Body of pancreas (tissue), 4 donors: ENCODE measurements around the gene DENND10. TPM values are rescaled to one million over a fixed set of nuclear protein-coding genes. Genes with fewer than 3 reads are reported as not detected.
A peak's percentile ranks its signal among the peaks of the same experiment; 100 is the strongest.
"Not testable (repeated sequence)": the region's sequence is repeated elsewhere in the genome, so short reads cannot be mapped to it uniquely, and the experiment has no call there.

Source experiments
- ATAC-seq: fragments of 150-250 bp; one replicate; pipeline ENCODE4 v1.9.1; 2016
- DNase-seq, 4 donors: peaks; one replicate each; pipeline ENCODE4 v3.0.0-alpha.2; 2019
- H3K27ac ChIP-seq, 4 donors: fragments of 200-600 bp; sonication (generic); 1 replicate in 3 of 4; 2 replicates in 1 of 4; pipeline versions ENCODE4 v1.5.1 to v1.6.1; 2016 to 2019; ENCODE audit warnings: mild to moderate bottlenecking in 1 of 4, mixed read lengths in 1 of 4, moderate library complexity in 1 of 4
- H3K27me3 ChIP-seq, 2 donors: fragments of 200-600 bp; sonication (generic); one replicate each; pipeline ENCODE4 v1.6.0; 2016; ENCODE audit warnings: mild to moderate bottlenecking in 1 of 2
- H3K36me3 ChIP-seq, 2 donors: fragments of 200-600 bp; sonication (generic); replicated peaks in 1 of 2; 2 replicates each; pipeline ENCODE4 v1.5.1; 2016; ENCODE audit warnings: low read depth in 2 of 2; ENCODE audit not compliant: insufficient read depth in 1 of 2
- H3K4me1 ChIP-seq: fragments of 200-600 bp; sonication (generic); one replicate; pipeline ENCODE4 v1.6.0; 2016
- H3K4me3 ChIP-seq, 2 donors: fragments of 200-600 bp; sonication (generic); 1 replicate in 1 of 2; 2 replicates in 1 of 2; pipeline ENCODE4 v1.5.1; 2016 to 2019
- H3K9me3 ChIP-seq, 3 donors: fragments of 200-600 bp; sonication (generic); 1 replicate in 2 of 3; 2 replicates in 1 of 3; pipeline ENCODE4 v1.5.1; 2016
- POLR2A ChIP-seq, 3 donors: fragments of 450-650 bp; IDR thresholded peaks; one replicate each; pipeline ENCODE4 v1.6.1; 2016; ENCODE audit warnings: antibody characterized with exemption in 3 of 3, mild to moderate bottlenecking in 2 of 3
- WGBS, 2 donors: methylation state at CpG; one replicate each; pipeline ENCODE4 v1.1.5; 2017; 5-methylcytosine and 5-hydroxymethylcytosine counted together
- intact Hi-C: fragments of 100-400 bp; cut with DNase I; formaldehyde crosslinking; loops from one replicate; pipeline ENCODE4 v1.15.1; 2023
- total RNA-seq, 2 donors: library from RNA; depleted of rRNA; stranded (reverse); fragments of >200 nt; gene quantifications; one replicate each; pipeline ENCODE4 v1.1.0, GENCODE V29; 2016
- TF ChIP-seq, protein P1 (sequence below), 7 experiments: fragments of 450-650 bp in 4 of 7; fragments of 200-600 bp in 3 of 7; sonication (generic) in 3 of 7; IDR thresholded peaks; one replicate each; pipeline ENCODE4 v1.5.1; 2016 to 2019; ENCODE audit warnings: antibody characterized with exemption in 7 of 7

DENND10 gene
- total RNA-seq, 2 donors from 2014 or later: 24.6 to 29.7 TPM

- 0 to 4% methylated on average over 12 to 15 of the region's 22 CpGs for WGBS, 2 donors
- TF ChIP-seq, protein P1, sequence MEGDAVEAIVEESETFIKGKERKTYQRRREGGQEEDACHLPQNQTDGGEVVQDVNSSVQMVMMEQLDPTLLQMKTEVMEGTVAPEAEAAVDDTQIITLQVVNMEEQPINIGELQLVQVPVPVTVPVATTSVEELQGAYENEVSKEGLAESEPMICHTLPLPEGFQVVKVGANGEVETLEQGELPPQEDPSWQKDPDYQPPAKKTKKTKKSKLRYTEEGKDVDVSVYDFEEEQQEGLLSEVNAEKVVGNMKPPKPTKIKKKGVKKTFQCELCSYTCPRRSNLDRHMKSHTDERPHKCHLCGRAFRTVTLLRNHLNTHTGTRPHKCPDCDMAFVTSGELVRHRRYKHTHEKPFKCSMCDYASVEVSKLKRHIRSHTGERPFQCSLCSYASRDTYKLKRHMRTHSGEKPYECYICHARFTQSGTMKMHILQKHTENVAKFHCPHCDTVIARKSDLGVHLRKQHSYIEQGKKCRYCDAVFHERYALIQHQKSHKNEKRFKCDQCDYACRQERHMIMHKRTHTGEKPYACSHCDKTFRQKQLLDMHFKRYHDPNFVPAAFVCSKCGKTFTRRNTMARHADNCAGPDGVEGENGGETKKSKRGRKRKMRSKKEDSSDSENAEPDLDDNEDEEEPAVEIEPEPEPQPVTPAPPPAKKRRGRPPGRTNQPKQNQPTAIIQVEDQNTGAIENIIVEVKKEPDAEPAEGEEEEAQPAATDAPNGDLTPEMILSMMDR (IDR thresholded peaks at IDR 0.05): no peak
- no peak for TF ChIP-seq POLR2A (IDR thresholded peaks at IDR 0.05)
- intact Hi-C loops: no loop called here
- H3K4me3 ChIP-seq: no peak overlapping the region
- H3K27ac ChIP-seq: no peak overlapping the region
- H3K9me3 ChIP-seq: no peaks in the 10 kb centered on the region
- DNase-seq: peak in 3 of 4 donors; percentile 13 to 35 (median 25)
- H3K4me1 ChIP-seq: peaks cover 8% of the 10 kb centered on the region
- no peak for ATAC-seq
- H3K27me3 ChIP-seq: no peaks in the 10 kb centered on the region
- no peaks in the 10 kb centered on the region for H3K36me3 ChIP-seq
These were observed 722 bp downstream of the DENND10 start for GRCh38 chr10:119104654-119105015.

DNA sequence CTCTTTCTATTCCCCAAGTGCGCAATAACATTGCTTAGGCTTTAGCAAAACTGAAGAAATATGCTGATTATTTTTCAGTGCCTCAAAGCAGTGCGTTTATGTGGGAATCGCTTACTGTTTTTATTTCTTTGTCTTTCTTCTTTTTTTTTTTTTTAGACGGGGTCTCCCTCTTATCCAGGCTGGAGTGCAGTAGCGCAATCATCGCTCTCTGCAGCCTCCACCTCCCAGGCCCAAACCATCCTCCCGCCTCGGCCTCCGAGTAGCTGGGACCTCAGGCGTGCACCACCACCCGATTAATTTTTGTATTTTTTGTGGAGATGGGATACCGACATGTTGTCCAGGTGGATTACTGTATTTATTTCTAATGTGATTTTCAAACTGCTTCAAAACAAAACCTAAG is 1.2 kb downstream of the DENND10 start:
- 83 to 90% methylated on average over 12 of the region's 12 CpGs for WGBS, 2 donors
- Histone ChIP-seq H3K4me3 (no peak overlapping the region), H3K36me3 (peaks cover 0 to 3% of the 10 kb centered on the region in 2 donors), H3K9me3 (no peaks in the 10 kb centered on the region), H3K4me1 (peaks cover 8% of the 10 kb centered on the region), H3K27ac (no peak overlapping the region), H3K27me3 (no peaks in the 10 kb centered on the region)
- intact Hi-C loops: no loop called here
- TF ChIP-seq, protein P1 (IDR thresholded peaks at IDR 0.05): no peak
- TF ChIP-seq POLR2A (IDR thresholded peaks at IDR 0.05): no peak
- DNase-seq: no peak
- no peak for ATAC-seq

GRCh38 chr10:119105899-119106298 is 2.0 kb downstream of the DENND10 start:
- ATAC-seq, H3K27ac ChIP-seq, H3K4me1 ChIP-seq, intact Hi-C loops, H3K4me3 ChIP-seq, H3K9me3 ChIP-seq, H3K36me3 ChIP-seq, DNase-seq, H3K27me3 ChIP-seq: not testable (repeated sequence)
- 87 to 99% methylated on average over 7 of the region's 7 CpGs for WGBS, 2 donors

DNA sequence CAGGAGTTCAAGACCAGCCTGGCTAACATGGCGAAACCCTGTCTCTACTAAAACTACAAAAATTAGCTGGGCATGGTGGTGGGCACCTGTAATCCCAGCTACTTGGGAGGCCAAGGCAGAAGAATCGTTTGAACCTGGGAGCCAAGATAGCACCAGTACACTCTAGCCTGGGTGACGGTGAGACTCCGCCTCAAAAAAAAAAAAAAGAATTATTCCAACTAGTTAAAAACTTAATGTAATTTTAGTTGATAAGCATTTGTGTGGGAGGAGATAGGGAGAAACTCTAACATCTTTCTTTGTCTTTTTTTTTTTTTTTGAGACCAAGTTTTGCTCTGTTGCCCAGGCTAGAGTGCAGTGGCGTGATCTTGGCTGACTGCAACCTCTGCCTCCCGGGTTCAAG is 3.2 kb downstream of the DENND10 start:
- H3K4me3 ChIP-seq, DNase-seq, H3K27me3 ChIP-seq, H3K36me3 ChIP-seq, H3K9me3 ChIP-seq, intact Hi-C loops, ATAC-seq, H3K27ac ChIP-seq, H3K4me1 ChIP-seq: not testable (repeated sequence)
- 90 to 92% methylated on average over 6 of the region's 6 CpGs for WGBS, 2 donors

DNA sequence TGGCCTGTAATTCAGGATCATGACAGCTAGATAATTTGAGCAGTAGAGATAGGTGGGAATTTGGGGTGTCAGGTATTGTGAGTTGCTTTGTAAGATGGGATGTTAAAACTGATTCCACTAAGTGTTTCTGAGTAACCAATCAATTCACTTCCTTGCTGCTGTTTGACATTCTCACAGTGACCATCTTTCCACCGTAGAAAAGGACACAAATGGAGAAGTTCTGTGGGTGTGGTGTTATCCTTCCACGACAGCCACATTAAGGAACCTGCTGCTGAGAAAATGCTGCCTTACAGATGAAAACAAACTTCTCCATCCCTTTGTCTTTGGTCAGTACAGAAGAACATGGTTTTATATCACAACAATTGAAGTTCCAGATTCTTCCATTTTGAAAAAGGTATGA is 3.9 kb downstream of the DENND10 start:
- H3K36me3 ChIP-seq, H3K4me1 ChIP-seq, H3K27me3 ChIP-seq, H3K4me3 ChIP-seq, H3K9me3 ChIP-seq, ATAC-seq, H3K27ac ChIP-seq, DNase-seq, intact Hi-C loops: not testable (repeated sequence)
- WGBS, 2 donors: 76 to 90% methylated on average over 2 of the region's 2 CpGs

DNA sequence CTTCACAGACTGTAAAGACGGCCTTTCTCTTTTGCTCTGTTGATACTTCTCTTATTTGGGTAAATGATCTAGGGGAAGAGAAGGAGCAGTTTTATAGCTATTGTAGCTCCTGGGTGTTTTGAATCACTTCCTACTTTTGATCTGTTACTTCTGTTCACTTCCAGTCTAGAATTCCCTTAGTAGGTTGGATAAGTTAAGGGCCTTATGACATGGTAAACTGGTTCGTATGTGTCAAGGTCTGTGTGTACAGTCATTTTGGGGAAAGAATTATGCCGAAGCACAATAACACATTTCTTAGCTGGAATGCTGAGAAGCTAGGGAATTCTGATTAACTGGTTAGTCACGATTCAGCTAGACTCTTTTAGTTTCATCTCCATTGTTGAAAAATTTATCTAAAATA is 8.1 kb downstream of the DENND10 start:
- intact Hi-C loops: no loop called here
- H3K27ac ChIP-seq: no peak overlapping the region
- H3K4me1 ChIP-seq: no peaks in the 10 kb centered on the region
- DNase-seq: no peak
- H3K27me3 ChIP-seq: no peaks in the 10 kb centered on the region
- H3K36me3 ChIP-seq: peaks cover 0 to 8% of the 10 kb centered on the region in 2 donors
- no peaks in the 10 kb centered on the region for H3K9me3 ChIP-seq
- no peak overlapping the region for H3K4me3 ChIP-seq
- TF ChIP-seq, protein P1 (IDR thresholded peaks at IDR 0.05): no peak
- no peak for TF ChIP-seq POLR2A (IDR thresholded peaks at IDR 0.05)
- WGBS, 2 donors: 84 to 88% methylated on average over 4 of the region's 4 CpGs
- ATAC-seq: no peak
